SU-DHL-6 (cell line): Measurements from ENCODE around the gene DIAPH3.

Experiments used
- H2AFZ ChIP-seq: fragments of 200-600 bp; sonication (generic); 2 replicates; pipeline ENCODE4 v1.6.1; 2014; ENCODE audit warnings: low read depth, mild to moderate bottlenecking, moderate library complexity, mixed read lengths, antibody characterized with exemption, low read length; ENCODE audit not compliant: severe bottlenecking
- H3F3A ChIP-seq: fragments of 200-600 bp; shearing (Covaris generic); 2 replicates; pipeline ENCODE4 v1.6.0; 2016; ENCODE audit warnings: antibody characterized with exemption, mild to moderate bottlenecking; ENCODE audit not compliant: insufficient read depth
- H3K27ac ChIP-seq: fragments of 200-600 bp; sonication (generic); 2 replicates; pipeline ENCODE4 v1.5.1; 2016; ENCODE audit warnings: low read depth, mild to moderate bottlenecking, low read length, moderate library complexity, mixed read lengths
- H3K27me3 ChIP-seq: fragments of 200-600 bp; sonication (generic), shearing (Covaris generic); 2 replicates; pipeline ENCODE4 v1.6.0; 2014; ENCODE audit warnings: mild to moderate bottlenecking, low read length
- H3K36me3 ChIP-seq: fragments of 200-600 bp; sonication (generic); 2 replicates; pipeline ENCODE4 v1.6.1; 2014; ENCODE audit warnings: mild to moderate bottlenecking, low read length, mixed read lengths
- H3K4me2 ChIP-seq: fragments of 300-600, 200-600 bp; shearing (Covaris generic), sonication (generic); 2 replicates; pipeline ENCODE4 v1.6.0; 2014; ENCODE audit warnings: low read length, low read depth, mild to moderate bottlenecking; ENCODE audit not compliant: poor library complexity, severe bottlenecking
- H3K4me3 ChIP-seq: fragments of 200-600 bp; sonication (generic); 2 replicates; pipeline ENCODE4 v1.5.1; 2014; ENCODE audit warnings: antibody characterized with exemption, low read length, mild to moderate bottlenecking, mixed read lengths; ENCODE audit not compliant: insufficient read depth, poor library complexity, severe bottlenecking
- H3K79me2 ChIP-seq: fragments of 200-600 bp; sonication (generic); 2 replicates; pipeline ENCODE4 v1.6.1; 2014; ENCODE audit warnings: mild to moderate bottlenecking, low read length, moderate library complexity; ENCODE audit not compliant: insufficient read depth
- H3K9ac ChIP-seq: fragments of 200-600 bp; sonication (generic); 2 replicates; pipeline ENCODE4 v1.7.0; 2014; ENCODE audit warnings: mild to moderate bottlenecking, low read length
- H3K9me2 ChIP-seq: fragments of 200-600 bp; sonication (generic); replicated peaks from 2 replicates; pipeline ENCODE4 v1.6.1; 2014; ENCODE audit warnings: low read length; ENCODE audit not compliant: insufficient read depth
- H3K9me3 ChIP-seq: fragments of 200-600 bp; sonication (generic); 2 replicates; pipeline ENCODE4 v1.6.1; 2014; ENCODE audit warnings: low read length, mixed read lengths; ENCODE audit not compliant: insufficient read depth
- H4K20me1 ChIP-seq: fragments of 200-600 bp; sonication (generic); 2 replicates; pipeline ENCODE4 v1.6.1; 2014; ENCODE audit warnings: low read depth, mild to moderate bottlenecking, antibody characterized with exemption, low read length, moderate library complexity, mixed read lengths
- EZH2phosphoT487 ChIP-seq: fragments of 200-600 bp; sonication (generic), shearing (Covaris generic); conservative IDR thresholded peaks from 2 replicates; pipeline ENCODE4 v1.6.1; 2018; ENCODE audit warnings: mild to moderate bottlenecking, antibody characterized with exemption, low read length, moderate library complexity, mixed read lengths
- TF ChIP-seq, protein P1 (sequence below): fragments of 200-600 bp; sonication (generic); IDR thresholded peaks from one replicate; pipeline ENCODE4 v1.5.1; 2017; ENCODE audit warnings: antibody characterized with exemption, mild to moderate bottlenecking, low read length, moderate library complexity; ENCODE audit not compliant: insufficient read depth, poor library complexity, severe bottlenecking

Gene DIAPH3

DNA sequence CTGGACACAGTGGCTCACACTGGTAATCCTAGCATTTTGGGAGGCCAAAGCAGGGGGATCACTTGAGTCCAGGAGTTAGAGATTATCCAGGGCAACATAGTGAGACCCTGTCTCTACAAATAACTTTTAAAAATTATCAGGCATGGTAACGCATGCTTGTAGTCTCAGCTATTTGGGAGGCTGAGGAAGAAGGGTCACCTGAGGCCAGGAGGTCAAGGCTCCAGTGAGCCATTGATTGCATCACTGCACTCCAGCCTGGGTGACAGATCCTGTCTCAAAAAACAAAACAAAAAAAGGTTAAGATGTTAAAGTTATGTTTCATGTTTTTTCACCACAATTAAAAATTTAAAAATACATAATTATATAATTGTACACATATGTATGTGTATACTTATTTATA lies 19.2 kb upstream of the DIAPH3 start:
- no peaks in the 10 kb centered on the region for H3K9me3 ChIP-seq
- H3K27ac ChIP-seq, result no peak overlapping the region
- TF ChIP-seq EZH2phosphoT487, result no peak
- TF ChIP-seq, protein P1, sequence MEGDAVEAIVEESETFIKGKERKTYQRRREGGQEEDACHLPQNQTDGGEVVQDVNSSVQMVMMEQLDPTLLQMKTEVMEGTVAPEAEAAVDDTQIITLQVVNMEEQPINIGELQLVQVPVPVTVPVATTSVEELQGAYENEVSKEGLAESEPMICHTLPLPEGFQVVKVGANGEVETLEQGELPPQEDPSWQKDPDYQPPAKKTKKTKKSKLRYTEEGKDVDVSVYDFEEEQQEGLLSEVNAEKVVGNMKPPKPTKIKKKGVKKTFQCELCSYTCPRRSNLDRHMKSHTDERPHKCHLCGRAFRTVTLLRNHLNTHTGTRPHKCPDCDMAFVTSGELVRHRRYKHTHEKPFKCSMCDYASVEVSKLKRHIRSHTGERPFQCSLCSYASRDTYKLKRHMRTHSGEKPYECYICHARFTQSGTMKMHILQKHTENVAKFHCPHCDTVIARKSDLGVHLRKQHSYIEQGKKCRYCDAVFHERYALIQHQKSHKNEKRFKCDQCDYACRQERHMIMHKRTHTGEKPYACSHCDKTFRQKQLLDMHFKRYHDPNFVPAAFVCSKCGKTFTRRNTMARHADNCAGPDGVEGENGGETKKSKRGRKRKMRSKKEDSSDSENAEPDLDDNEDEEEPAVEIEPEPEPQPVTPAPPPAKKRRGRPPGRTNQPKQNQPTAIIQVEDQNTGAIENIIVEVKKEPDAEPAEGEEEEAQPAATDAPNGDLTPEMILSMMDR, result no peak
- no peak overlapping the region for H3K4me2 ChIP-seq
- H3K4me3 ChIP-seq, result no peak overlapping the region
- H3F3A ChIP-seq, result no peaks in the 10 kb centered on the region
- H3K27me3 ChIP-seq, result no peaks in the 10 kb centered on the region
- H3K9me2 ChIP-seq, result no peaks in the 10 kb centered on the region
- no peaks in the 10 kb centered on the region for H4K20me1 ChIP-seq
- no peak overlapping the region for H3K9ac ChIP-seq
- no peaks in the 10 kb centered on the region for H3K36me3 ChIP-seq
- no peaks in the 10 kb centered on the region for H3K79me2 ChIP-seq
- no peak overlapping the region for H2AFZ ChIP-seq

DNA sequence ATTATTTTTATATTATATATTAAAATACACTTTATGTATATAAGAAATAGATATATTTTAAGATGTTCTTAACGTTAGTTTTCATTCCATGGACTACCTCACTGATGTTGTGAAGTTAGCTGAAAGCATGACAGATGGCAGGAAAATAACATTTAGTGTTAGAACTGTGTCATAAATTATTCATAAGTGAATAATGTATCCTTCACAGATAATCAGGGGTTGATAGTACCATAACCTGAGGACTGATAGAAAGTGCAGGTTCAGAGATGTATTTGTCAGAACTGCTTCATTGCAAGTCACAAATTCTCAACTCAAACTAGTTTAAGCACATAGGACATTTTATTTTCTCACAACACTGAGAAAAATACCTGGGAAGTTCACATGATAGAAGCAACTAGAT lies 14.6 kb upstream of the DIAPH3 start:
- H3K9me3 ChIP-seq, result no peaks in the 10 kb centered on the region
- no peaks in the 10 kb centered on the region for H4K20me1 ChIP-seq
- no peaks in the 10 kb centered on the region for H3F3A ChIP-seq
- TF ChIP-seq, protein P1, result no peak
- no peak for TF ChIP-seq EZH2phosphoT487
- no peaks in the 10 kb centered on the region for H3K79me2 ChIP-seq
- H3K27ac ChIP-seq, result no peak overlapping the region
- no peak overlapping the region for H3K9ac ChIP-seq
- no peak overlapping the region for H2AFZ ChIP-seq
- H3K4me3 ChIP-seq, result no peak overlapping the region
- H3K36me3 ChIP-seq, result no peaks in the 10 kb centered on the region
- H3K27me3 ChIP-seq, result no peaks in the 10 kb centered on the region
- H3K9me2 ChIP-seq, result no peaks in the 10 kb centered on the region
- no peak overlapping the region for H3K4me2 ChIP-seq

DNA sequence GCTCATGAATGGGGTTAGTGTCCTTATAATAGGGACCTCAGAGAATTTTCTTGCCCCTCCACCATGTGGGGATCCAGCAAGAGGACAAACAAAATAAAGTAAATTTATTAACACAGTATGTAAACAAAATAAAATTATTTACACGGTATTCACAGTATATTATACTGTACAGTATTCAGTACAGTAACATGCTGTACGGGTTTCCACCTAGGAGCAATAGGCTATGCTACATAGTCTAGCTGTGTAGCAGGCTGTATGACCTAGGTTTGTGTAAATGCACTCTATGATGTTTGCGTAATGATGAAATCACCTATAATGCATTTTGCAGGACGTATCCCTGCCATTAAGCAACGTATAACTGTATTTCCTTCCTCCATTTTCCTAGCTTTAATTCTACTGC lies 11.8 kb upstream of the DIAPH3 start:
- H2AFZ ChIP-seq, result no peak overlapping the region
- H3K9me2 ChIP-seq, result no peaks in the 10 kb centered on the region
- H4K20me1 ChIP-seq, result no peaks in the 10 kb centered on the region
- H3K79me2 ChIP-seq, result no peaks in the 10 kb centered on the region
- no peak overlapping the region for H3K27ac ChIP-seq
- no peaks in the 10 kb centered on the region for H3K9me3 ChIP-seq
- H3K4me3 ChIP-seq, result no peak overlapping the region
- no peaks in the 10 kb centered on the region for H3F3A ChIP-seq
- H3K27me3 ChIP-seq, result no peaks in the 10 kb centered on the region
- no peak overlapping the region for H3K4me2 ChIP-seq
- TF ChIP-seq, protein P1, result no peak
- TF ChIP-seq EZH2phosphoT487, result no peak
- H3K36me3 ChIP-seq, result no peaks in the 10 kb centered on the region
- H3K9ac ChIP-seq, result no peak overlapping the region
